ENCODE results near the gene PRDM15. TPM values are rescaled to one million over a fixed set of nuclear protein-coding genes. Genes with fewer than 3 reads are reported as not detected.
A peak's percentile ranks its signal among the peaks of the same experiment; 100 is the strongest.

Gene PRDM15, protein sequence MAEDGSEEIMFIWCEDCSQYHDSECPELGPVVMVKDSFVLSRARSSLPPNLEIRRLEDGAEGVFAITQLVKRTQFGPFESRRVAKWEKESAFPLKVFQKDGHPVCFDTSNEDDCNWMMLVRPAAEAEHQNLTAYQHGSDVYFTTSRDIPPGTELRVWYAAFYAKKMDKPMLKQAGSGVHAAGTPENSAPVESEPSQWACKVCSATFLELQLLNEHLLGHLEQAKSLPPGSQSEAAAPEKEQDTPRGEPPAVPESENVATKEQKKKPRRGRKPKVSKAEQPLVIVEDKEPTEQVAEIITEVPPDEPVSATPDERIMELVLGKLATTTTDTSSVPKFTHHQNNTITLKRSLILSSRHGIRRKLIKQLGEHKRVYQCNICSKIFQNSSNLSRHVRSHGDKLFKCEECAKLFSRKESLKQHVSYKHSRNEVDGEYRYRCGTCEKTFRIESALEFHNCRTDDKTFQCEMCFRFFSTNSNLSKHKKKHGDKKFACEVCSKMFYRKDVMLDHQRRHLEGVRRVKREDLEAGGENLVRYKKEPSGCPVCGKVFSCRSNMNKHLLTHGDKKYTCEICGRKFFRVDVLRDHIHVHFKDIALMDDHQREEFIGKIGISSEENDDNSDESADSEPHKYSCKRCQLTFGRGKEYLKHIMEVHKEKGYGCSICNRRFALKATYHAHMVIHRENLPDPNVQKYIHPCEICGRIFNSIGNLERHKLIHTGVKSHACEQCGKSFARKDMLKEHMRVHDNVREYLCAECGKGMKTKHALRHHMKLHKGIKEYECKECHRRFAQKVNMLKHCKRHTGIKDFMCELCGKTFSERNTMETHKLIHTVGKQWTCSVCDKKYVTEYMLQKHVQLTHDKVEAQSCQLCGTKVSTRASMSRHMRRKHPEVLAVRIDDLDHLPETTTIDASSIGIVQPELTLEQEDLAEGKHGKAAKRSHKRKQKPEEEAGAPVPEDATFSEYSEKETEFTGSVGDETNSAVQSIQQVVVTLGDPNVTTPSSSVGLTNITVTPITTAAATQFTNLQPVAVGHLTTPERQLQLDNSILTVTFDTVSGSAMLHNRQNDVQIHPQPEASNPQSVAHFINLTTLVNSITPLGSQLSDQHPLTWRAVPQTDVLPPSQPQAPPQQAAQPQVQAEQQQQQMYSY
- total RNA-seq: 10 to 100 TPM in 3 of 4 donors, 1 to 10 TPM in 1; 7.6 to 27.5 (median 12.9) TPM

DNA sequence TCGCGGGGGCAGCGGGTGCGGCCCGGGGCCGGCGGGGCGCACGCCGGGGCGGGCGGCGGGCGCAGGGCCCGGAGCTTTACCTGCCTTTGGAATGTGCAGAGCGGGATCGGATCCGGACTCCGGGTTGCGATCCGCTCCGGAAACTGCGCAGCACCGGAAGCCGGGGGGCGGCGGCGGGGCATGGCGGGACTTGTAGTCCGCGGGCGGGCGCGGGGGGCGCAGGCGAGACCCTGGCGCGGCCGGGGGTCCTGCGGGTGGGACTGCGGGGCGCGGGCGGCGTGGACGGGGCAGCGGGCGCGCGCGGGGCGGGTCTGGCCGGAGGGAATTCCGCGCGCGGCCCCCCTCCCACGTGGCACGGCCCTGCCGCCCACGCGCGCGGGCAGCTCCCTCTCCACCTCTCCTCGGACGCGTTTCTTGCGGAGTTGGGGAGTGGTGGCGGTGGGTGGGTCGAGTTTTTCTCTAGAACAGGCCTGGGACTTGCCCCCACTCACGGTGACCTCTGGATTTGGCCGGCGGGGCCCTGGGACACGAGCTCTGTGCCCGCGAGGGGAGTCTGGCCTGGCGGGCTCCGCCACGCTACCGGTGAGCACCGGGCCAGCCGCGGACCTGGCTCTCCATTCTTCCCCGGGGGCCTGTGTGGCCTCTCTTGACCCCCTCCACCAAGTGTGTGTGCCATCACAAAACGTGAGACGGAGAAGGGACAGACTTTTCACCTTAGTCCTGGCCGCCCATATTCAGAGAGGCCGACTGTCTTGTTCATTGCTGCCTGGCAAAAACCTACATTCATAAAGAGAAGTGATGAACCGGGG, at the start of gene PRDM15:
PRDM15 (minus strand) TSS at position 155 of the 809 bp plus-strand sequence. CDS start 18,981 bp downstream, outside the sequence.
- TF ChIP-seq, protein P1, sequence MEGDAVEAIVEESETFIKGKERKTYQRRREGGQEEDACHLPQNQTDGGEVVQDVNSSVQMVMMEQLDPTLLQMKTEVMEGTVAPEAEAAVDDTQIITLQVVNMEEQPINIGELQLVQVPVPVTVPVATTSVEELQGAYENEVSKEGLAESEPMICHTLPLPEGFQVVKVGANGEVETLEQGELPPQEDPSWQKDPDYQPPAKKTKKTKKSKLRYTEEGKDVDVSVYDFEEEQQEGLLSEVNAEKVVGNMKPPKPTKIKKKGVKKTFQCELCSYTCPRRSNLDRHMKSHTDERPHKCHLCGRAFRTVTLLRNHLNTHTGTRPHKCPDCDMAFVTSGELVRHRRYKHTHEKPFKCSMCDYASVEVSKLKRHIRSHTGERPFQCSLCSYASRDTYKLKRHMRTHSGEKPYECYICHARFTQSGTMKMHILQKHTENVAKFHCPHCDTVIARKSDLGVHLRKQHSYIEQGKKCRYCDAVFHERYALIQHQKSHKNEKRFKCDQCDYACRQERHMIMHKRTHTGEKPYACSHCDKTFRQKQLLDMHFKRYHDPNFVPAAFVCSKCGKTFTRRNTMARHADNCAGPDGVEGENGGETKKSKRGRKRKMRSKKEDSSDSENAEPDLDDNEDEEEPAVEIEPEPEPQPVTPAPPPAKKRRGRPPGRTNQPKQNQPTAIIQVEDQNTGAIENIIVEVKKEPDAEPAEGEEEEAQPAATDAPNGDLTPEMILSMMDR (IDR thresholded peaks at IDR 0.05): no peak
- TF ChIP-seq POLR2A (IDR thresholded peaks at IDR 0.05) (no peak), POLR2AphosphoS5 (IDR thresholded peaks at IDR 0.05) (no peak), EP300 (IDR thresholded peaks at IDR 0.05) (no peak)
- DNase-seq (ENCODE audit: low spot score in 2 of 2): peak; percentile 88 to 92
- Histone ChIP-seq H3K4me1 (peaks cover 24% of the 10 kb centered on the region), H3K27ac (peak within 1 kb of the TSS; percentile 88), H3K36me3 (no peaks in the 10 kb centered on the region), H3K27me3 (no peaks in the 10 kb centered on the region), H3K4me3 (peak within 1 kb of the TSS; percentile 91), H3K9me3 (no peaks in the 10 kb centered on the region)
- WGBS: 2% methylated on average over 29 of the region's 89 CpGs

- TF ChIP-seq, protein P1 (IDR thresholded peaks at IDR 0.05): no peak
- TF ChIP-seq POLR2A (IDR thresholded peaks at IDR 0.05) (no peak), POLR2AphosphoS5 (IDR thresholded peaks at IDR 0.05) (no peak), EP300 (IDR thresholded peaks at IDR 0.05) (no peak)
- Histone ChIP-seq H3K4me1 (peaks cover 51% of the 10 kb centered on the region), H3K9me3 (no peaks in the 10 kb centered on the region), H3K36me3 (no peaks in the 10 kb centered on the region), H3K27me3 (no peaks in the 10 kb centered on the region), H3K4me3 (no peak overlapping the region), H3K27ac (peak overlapping the region; percentile 63)
- no peak for DNase-seq (ENCODE audit: low spot score in 2 of 2)
- 83% methylated on average over 10 of the region's 10 CpGs for WGBS
Observed at GRCh38 chr21:41928621-41929220, 49.6 kb upstream of the PRDM15 start.

DNA sequence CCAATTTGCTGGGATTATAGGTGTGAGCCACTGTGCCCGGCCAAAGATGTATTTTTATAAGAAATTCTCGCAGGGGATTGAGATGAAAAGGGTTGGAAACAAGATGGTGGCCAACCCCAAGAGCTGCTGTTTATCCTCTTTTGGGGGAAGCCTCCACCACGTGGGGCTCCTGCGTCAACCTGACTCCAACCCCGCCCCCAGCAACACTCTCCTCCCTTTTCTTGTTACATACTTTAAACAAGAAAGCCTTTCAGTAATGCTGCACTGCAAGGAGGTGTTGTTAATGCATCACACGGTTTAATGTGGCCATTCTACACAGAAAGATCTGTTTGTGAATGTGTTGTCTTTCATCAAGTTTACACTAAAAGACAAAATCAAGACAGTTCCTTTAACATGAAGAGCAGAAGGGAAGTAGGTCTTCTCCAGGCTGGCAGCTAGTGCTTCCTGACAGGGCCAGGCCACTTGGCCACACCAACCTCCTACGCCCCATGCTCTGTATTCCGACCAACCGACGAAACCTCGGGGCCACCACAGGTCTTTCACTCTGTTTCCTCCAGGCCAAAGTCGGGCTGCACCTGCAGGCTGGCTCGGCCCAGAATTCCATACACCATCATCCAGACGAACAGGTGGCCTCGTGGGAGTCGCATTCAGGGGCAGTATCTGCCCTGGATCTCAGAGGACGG, 48.7 kb upstream of the PRDM15 start:
- no peak for DNase-seq (ENCODE audit: low spot score in 2 of 2)
- Histone ChIP-seq H3K27ac (peak overlapping the region; percentile 0), H3K27me3 (no peaks in the 10 kb centered on the region), H3K4me1 (peaks cover 45% of the 10 kb centered on the region), H3K36me3 (no peaks in the 10 kb centered on the region), H3K9me3 (no peaks in the 10 kb centered on the region), H3K4me3 (no peak overlapping the region)
- WGBS: 82% methylated on average over 17 of the region's 17 CpGs
- TF ChIP-seq POLR2A (IDR thresholded peaks at IDR 0.05) (no peak), POLR2AphosphoS5 (IDR thresholded peaks at IDR 0.05) (no peak), EP300 (IDR thresholded peaks at IDR 0.05) (no peak)
- TF ChIP-seq, protein P1 (IDR thresholded peaks at IDR 0.05): no peak

- TF ChIP-seq POLR2A (IDR thresholded peaks at IDR 0.05): no peak
- no peak for TF ChIP-seq EP300 (IDR thresholded peaks at IDR 0.05)
- TF ChIP-seq, protein P1 (IDR thresholded peaks at IDR 0.05): no peak
- TF ChIP-seq POLR2AphosphoS5 (IDR thresholded peaks at IDR 0.05): no peak
- H3K4me1 ChIP-seq: peaks cover 42% of the 10 kb centered on the region
- H3K9me3 ChIP-seq: no peaks in the 10 kb centered on the region
- peak overlapping the region; percentile 69 for H3K27ac ChIP-seq
- 21% methylated on average over 3 of the region's 3 CpGs for WGBS
- no peaks in the 10 kb centered on the region for H3K27me3 ChIP-seq
- H3K4me3 ChIP-seq: peak overlapping the region; percentile 44
- no peaks in the 10 kb centered on the region for H3K36me3 ChIP-seq
- no peak for DNase-seq (ENCODE audit: low spot score in 2 of 2)
Observed at GRCh38 chr21:41926807-41927171, 47.6 kb upstream of the PRDM15 start.

All from suprapubic skin (tissue), 4 donors.